DND-41 (cell line): ENCODE results near the gene SMURF1.

ENCODE experiments used
- ATAC-seq: fragments of 200-7000 bp; cut with Tn5 transposase; 3 replicates; pipeline ENCODE4 v1.9.1; 2021; ENCODE audit warnings: low read depth; ENCODE audit not compliant: insufficient read depth
- DNase-seq: peaks from one replicate; pipeline ENCODE4 v3.0.0-alpha.2; 2020
- H2AFZ ChIP-seq: 2 replicates; pipeline ENCODE4 v1.6.0; 2012; ENCODE audit warnings: low read depth, low read length
- H3K27ac ChIP-seq: 2 replicates; pipeline ENCODE4 v1.5.1; 2012; ENCODE audit warnings: low read length, inconsistent platforms
- H3K27me3 ChIP-seq: fragments of 200-600 bp; sonication (generic); 2 replicates; pipeline ENCODE4 v1.6.0; 2012; ENCODE audit warnings: low read length, mild to moderate bottlenecking, inconsistent platforms; ENCODE audit not compliant: insufficient read depth, poor library complexity
- H3K36me3 ChIP-seq: 2 replicates; pipeline ENCODE4 v1.5.1; 2012; ENCODE audit warnings: low read length, inconsistent platforms; ENCODE audit not compliant: insufficient read depth
- H3K4me1 ChIP-seq: 2 replicates; pipeline ENCODE4 v1.5.1; 2012; ENCODE audit warnings: mild to moderate bottlenecking, low read length; ENCODE audit not compliant: insufficient read depth
- H3K4me2 ChIP-seq: 2 replicates; pipeline ENCODE4 v1.6.0; 2012; ENCODE audit warnings: mild to moderate bottlenecking, moderate library complexity, low read length, inconsistent platforms; ENCODE audit not compliant: insufficient read depth
- H3K4me3 ChIP-seq, 2 experiments: fragments of 200-600 bp in 1 of 2; shearing (Covaris generic) in 1 of 2; 2 replicates each; pipeline ENCODE4 v1.5.1; 2012 to 2016; ENCODE audit warnings: inconsistent platforms in 2 of 2, low read length in 2 of 2, mild to moderate bottlenecking in 2 of 2, low read depth in 1 of 2, moderate library complexity in 1 of 2
- H3K79me2 ChIP-seq: 2 replicates; pipeline ENCODE4 v1.6.0; 2012; ENCODE audit warnings: low read length, inconsistent platforms; ENCODE audit not compliant: insufficient read depth
- H3K9ac ChIP-seq: 2 replicates; pipeline ENCODE4 v1.6.0; 2012; ENCODE audit warnings: low read depth, mild to moderate bottlenecking, inconsistent platforms, low read length, moderate library complexity
- H3K9me3 ChIP-seq: 2 replicates; pipeline ENCODE4 v1.5.1; 2012; ENCODE audit warnings: low read length, moderate library complexity, mild to moderate bottlenecking, inconsistent platforms; ENCODE audit not compliant: insufficient read depth, severe bottlenecking
- H4K20me1 ChIP-seq: 2 replicates; pipeline ENCODE4 v1.6.0; 2012; ENCODE audit warnings: low read length; ENCODE audit not compliant: insufficient read depth
- EZH2 ChIP-seq: IDR thresholded peaks from 3 replicates; pipeline ENCODE4 v1.6.1; 2012; ENCODE audit warnings: borderline replicate concordance, low read depth, mild to moderate bottlenecking, moderate library complexity, low read length, inconsistent platforms; ENCODE audit not compliant: severe bottlenecking
- TF ChIP-seq, protein P1 (sequence below): IDR thresholded peaks from 2 replicates; pipeline ENCODE4 v1.5.1; 2012; ENCODE audit warnings: borderline replicate concordance, low read length, moderate library complexity, mild to moderate bottlenecking; ENCODE audit not compliant: poor library complexity, severe bottlenecking; ENCODE audit errors: extremely low read depth

SMURF1 gene

DNA sequence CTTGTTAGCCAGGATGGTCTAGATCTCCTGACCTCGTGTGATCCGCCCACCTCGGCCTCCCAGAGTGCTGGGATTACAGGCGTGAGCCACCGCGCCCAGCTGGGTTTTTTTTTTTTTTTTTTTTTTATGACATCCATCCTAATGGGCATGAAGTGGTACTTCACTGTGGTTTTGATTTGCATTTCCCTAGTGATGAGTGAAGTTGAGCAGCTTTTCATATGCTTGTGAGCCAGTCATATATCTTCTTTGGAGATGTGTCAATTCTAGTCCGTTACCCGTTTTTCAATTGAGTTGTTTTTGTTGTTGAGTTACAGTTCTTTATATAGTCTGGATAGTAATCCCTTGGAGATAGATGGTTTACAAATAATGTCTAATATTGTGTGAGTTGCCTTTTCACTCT lies 127.7 kb downstream of the SMURF1 start:
- ATAC-seq: no peak
- H3K9ac ChIP-seq: no peak overlapping the region
- H3K27ac ChIP-seq: no peak overlapping the region
- H2AFZ ChIP-seq: no peak overlapping the region
- no peaks in the 10 kb centered on the region for H3K9me3 ChIP-seq
- H3K36me3 ChIP-seq: peaks cover 73% of the 10 kb centered on the region
- peaks cover 5% of the 10 kb centered on the region; the same call in 1 of the 2 replicates for H4K20me1 ChIP-seq
- H3K27me3 ChIP-seq: no peaks in the 10 kb centered on the region
- H3K4me3 ChIP-seq: no peak overlapping the region
- no peaks in the 10 kb centered on the region for H3K4me1 ChIP-seq
- DNase-seq: no peak
- no peak overlapping the region for H3K4me2 ChIP-seq
- H3K79me2 ChIP-seq: no peaks in the 10 kb centered on the region; the same call in 1 of the 2 replicates
- TF ChIP-seq EZH2: no peak
- TF ChIP-seq, protein P1, sequence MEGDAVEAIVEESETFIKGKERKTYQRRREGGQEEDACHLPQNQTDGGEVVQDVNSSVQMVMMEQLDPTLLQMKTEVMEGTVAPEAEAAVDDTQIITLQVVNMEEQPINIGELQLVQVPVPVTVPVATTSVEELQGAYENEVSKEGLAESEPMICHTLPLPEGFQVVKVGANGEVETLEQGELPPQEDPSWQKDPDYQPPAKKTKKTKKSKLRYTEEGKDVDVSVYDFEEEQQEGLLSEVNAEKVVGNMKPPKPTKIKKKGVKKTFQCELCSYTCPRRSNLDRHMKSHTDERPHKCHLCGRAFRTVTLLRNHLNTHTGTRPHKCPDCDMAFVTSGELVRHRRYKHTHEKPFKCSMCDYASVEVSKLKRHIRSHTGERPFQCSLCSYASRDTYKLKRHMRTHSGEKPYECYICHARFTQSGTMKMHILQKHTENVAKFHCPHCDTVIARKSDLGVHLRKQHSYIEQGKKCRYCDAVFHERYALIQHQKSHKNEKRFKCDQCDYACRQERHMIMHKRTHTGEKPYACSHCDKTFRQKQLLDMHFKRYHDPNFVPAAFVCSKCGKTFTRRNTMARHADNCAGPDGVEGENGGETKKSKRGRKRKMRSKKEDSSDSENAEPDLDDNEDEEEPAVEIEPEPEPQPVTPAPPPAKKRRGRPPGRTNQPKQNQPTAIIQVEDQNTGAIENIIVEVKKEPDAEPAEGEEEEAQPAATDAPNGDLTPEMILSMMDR: no peak

DNA sequence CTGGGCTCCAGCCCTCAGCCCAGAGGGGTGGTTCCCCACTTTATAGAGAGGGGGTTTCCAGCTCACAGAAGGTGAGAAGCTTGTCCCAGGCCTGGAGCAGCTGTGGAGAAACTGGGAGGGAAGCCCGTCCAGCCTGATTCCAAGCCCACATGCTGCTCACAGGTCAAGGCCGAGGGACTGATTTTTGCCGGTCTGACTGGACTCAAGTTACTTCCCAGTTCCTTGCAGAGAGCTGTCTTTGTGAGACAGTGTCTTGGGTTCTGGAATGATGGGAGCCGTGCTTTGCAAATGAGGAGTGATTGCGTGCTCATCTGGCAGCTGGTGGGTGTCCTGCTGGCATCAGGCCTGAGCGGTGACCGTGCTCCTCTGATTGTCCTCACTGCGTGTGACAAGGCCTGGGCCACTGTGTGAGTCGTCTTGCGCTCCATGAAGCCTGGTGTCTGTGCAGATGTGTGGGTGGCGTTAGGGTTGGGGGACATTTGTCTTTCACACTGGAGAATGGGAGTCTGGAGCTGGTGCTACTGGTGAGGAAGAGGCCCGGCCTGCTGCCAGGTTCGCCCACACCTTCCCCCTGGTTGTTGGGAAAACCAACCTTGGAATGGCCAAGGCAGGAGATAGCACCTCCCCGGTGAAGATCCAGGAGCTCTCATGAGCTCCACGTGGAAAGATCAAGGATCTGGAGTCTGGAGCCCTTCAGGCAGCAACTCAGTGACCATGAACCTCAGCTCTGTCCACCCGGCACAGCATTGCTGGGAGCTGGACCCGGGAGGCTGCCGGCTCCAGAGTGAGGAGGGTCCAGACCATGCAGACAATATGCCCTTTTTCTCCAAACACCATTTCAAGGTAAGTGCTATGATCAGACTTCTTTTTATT lies 129.6 kb downstream of the SMURF1 start:
- H3K9me3 ChIP-seq: no peaks in the 10 kb centered on the region
- H3K9ac ChIP-seq: no peak overlapping the region
- H3K79me2 ChIP-seq: no peaks in the 10 kb centered on the region; the same call in 1 of the 2 replicates
- TF ChIP-seq, protein P1: no peak
- no peak for TF ChIP-seq EZH2
- no peaks in the 10 kb centered on the region for H3K4me1 ChIP-seq
- H3K27ac ChIP-seq: no peak overlapping the region
- no peaks in the 10 kb centered on the region for H3K27me3 ChIP-seq
- H3K4me2 ChIP-seq: no peak overlapping the region
- H3K4me3 ChIP-seq: no peak overlapping the region
- no peak for DNase-seq
- H3K36me3 ChIP-seq: peaks cover 76% of the 10 kb centered on the region
- peaks cover 5% of the 10 kb centered on the region; the same call in 1 of the 2 replicates for H4K20me1 ChIP-seq
- no peak for ATAC-seq
- no peak overlapping the region for H2AFZ ChIP-seq

DNA sequence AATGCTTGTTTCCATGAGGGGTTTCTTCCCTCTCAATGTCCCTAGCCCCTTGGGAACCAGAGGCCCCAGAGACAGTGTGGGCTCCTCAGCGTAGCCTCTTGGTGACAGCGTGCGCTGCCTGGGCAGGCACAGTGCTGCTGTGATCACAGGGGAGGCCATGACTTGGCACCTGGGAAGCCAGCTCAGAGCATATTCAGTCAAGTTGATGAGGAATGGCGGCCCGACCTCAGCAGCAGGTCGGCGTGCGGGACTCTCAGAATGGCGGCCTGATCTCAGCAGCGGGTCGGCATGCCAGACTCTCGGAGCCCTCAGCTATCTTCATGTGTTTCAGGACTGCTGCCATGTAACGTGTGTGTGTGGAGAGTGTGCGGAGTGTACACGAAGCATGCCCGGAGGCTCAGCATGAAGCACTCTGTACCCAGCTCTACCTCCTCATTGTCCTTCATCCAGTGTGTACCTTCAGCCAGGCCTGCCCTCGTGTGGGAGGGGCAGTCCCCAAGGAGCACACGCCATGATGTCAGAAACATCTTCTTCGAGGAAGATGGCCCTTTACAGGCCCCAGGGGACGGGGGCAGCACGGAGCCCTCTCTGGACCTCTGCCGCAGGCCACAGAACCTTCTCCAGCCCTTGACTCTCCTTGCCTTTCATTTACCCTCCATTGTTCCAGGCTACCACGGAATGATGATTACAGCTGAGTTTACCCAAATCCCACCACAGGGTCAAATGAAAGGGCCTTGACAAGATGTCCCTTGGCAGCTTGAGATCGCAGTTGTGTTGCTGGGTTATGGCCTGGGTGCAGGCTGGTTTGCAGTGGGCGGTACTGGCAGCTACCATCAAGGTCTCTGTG lies 130.4 kb downstream of the SMURF1 start:
- Histone ChIP-seq H3K27me3 (no peaks in the 10 kb centered on the region), H3K4me2 (no peak overlapping the region), H3K27ac (no peak overlapping the region), H2AFZ (no peak overlapping the region), H3K79me2 (no peaks in the 10 kb centered on the region; the same call in 1 of the 2 replicates), H3K36me3 (peaks cover 76% of the 10 kb centered on the region), H3K4me3 (no peak overlapping the region), H3K9me3 (no peaks in the 10 kb centered on the region), H3K9ac (no peak overlapping the region), H3K4me1 (no peaks in the 10 kb centered on the region), H4K20me1 (peaks cover 5% of the 10 kb centered on the region; the same call in 1 of the 2 replicates)
- DNase-seq (no peak), ATAC-seq (0 out of 3 replicates have a peak, but pooled peaks have one; percentile 17)
- TF ChIP-seq EZH2: no peak
- TF ChIP-seq, protein P1: no peak
